Endothelial cell of umbilical vein (primary cell): ENCODE results near the gene CERS6. TPM values are rescaled to one million over a fixed set of nuclear protein-coding genes. Genes with fewer than 3 reads are reported as not detected.

ENCODE experiments used
- BruUV-seq: library from RNA; stranded (reverse); fragments of 400-500 nt; replicated peaks from 2 replicates; lab custom pipeline; 2021; lab: Mats Ljungman, UMichigan
- CTCF ChIA-PET: fragments of 300-600, 350-600 bp; sonication (Branson Sonifier 250); formaldehyde crosslinking; loops from one replicate; lab custom pipeline; 2021; ENCODE audit warnings: antibody characterized with exemption, inconsistent platforms; lab: Charles Lee
- POLR2A ChIA-PET: fragments of 300-600, 350-600 bp; sonication (Branson Sonifier 250); formaldehyde crosslinking; loops from one replicate; lab custom pipeline; 2021; ENCODE audit warnings: antibody characterized with exemption, inconsistent platforms; lab: Charles Lee
- DNase-seq: peaks from one replicate; pipeline ENCODE4 v3.0.0-alpha.2; 2011; ENCODE audit warnings: low read depth, low spot score
- FAIRE-seq: peaks from 2 replicates; lab custom pipeline; 2011; peaks lifted over from hg19 to GRCh38; lab: Jason Lieb, UNC
- H2AFZ ChIP-seq: 2 replicates; pipeline ENCODE4 v1.6.0; 2012; ENCODE audit warnings: low read depth, low read length, control low read depth, inconsistent platforms
- H3K27ac ChIP-seq: 2 replicates; pipeline ENCODE4 v1.5.1; 2011; ENCODE audit warnings: low read depth, mild to moderate bottlenecking, control low read depth, low read length, moderate library complexity; ENCODE audit not compliant: insufficient read depth
- H3K27me3 ChIP-seq, 2 experiments: 2 replicates each; pipeline versions ENCODE4 v1.6.0 to v1.6.1; 2011; ENCODE audit warnings: low read length in 2 of 2, mixed read lengths in 1 of 2; ENCODE audit not compliant: control insufficient read depth in 2 of 2, insufficient read depth in 2 of 2
- H3K36me3 ChIP-seq, 2 experiments: 2 replicates in 1 of 2; 3 replicates in 1 of 2; pipeline ENCODE4 v1.5.1; 2011; ENCODE audit warnings: low read length in 2 of 2, mild to moderate bottlenecking in 1 of 2, moderate library complexity in 1 of 2; ENCODE audit not compliant: control insufficient read depth in 2 of 2, insufficient read depth in 2 of 2; ENCODE audit errors: extremely low read depth in 1 of 2
- H3K4me1 ChIP-seq: 3 replicates; pipeline ENCODE4 v1.5.1; 2011; ENCODE audit warnings: mild to moderate bottlenecking, low read length; ENCODE audit not compliant: control insufficient read depth, insufficient read depth; ENCODE audit errors: extremely low read depth
- H3K4me2 ChIP-seq: 2 replicates; pipeline ENCODE4 v1.6.1; 2011; ENCODE audit warnings: low read length, control low read depth, mixed read lengths; ENCODE audit not compliant: insufficient read depth
- H3K4me3 ChIP-seq, 3 experiments: fragments of 200-600 bp in 1 of 3; sonication (generic), shearing (Covaris generic) in 1 of 3; replicated peaks in 1 of 3; 2 replicates each; pipeline ENCODE4 v1.5.1; 2011 to 2016; ENCODE audit warnings: control low read depth in 3 of 3, low read length in 3 of 3, mild to moderate bottlenecking in 2 of 3, inconsistent platforms in 1 of 3, low read depth in 1 of 3, moderate library complexity in 1 of 3; ENCODE audit not compliant: insufficient read depth in 1 of 3
- H3K79me2 ChIP-seq: 2 replicates; pipeline ENCODE4 v1.6.0; 2012; ENCODE audit warnings: low read length, inconsistent platforms; ENCODE audit not compliant: control insufficient read depth, insufficient read depth
- H3K9ac ChIP-seq: replicated peaks from 2 replicates; pipeline ENCODE3; 2011; ENCODE audit warnings: low read length, control low read depth; ENCODE audit not compliant: insufficient read depth; ENCODE audit errors: extremely low read depth
- H3K9me1 ChIP-seq: replicated peaks from 3 replicates; pipeline ENCODE4 v1.6.0; 2011; ENCODE audit warnings: mild to moderate bottlenecking, low read length; ENCODE audit not compliant: control insufficient read depth, insufficient read depth; ENCODE audit errors: extremely low read depth
- H3K9me3 ChIP-seq: replicated peaks from 2 replicates; pipeline ENCODE4 v1.5.1; 2012; ENCODE audit warnings: low read length, inconsistent platforms; ENCODE audit not compliant: control insufficient read depth, insufficient read depth
- H4K20me1 ChIP-seq: replicated peaks from 2 replicates; pipeline ENCODE3; 2011; ENCODE audit warnings: mild to moderate bottlenecking, low read length; ENCODE audit not compliant: control insufficient read depth, insufficient read depth; ENCODE audit errors: extremely low read depth
- CTCF ChIP-seq, 2 donors: IDR thresholded peaks; 1 replicate in 1 of 2; 2 replicates in 1 of 2; pipeline ENCODE4 v1.5.1; 2011; ENCODE audit warnings: low read length in 2 of 2, mild to moderate bottlenecking in 2 of 2, moderate library complexity in 2 of 2, control low read depth in 1 of 2, inconsistent platforms in 1 of 2, low read depth in 1 of 2; ENCODE audit not compliant: insufficient read depth in 1 of 2; ENCODE audit errors: extremely low read depth in 1 of 2
- EZH2 ChIP-seq: IDR thresholded peaks from 2 replicates; pipeline ENCODE4 v1.6.1; 2012; ENCODE audit warnings: borderline replicate concordance, low read depth, mild to moderate bottlenecking, moderate library complexity, low read length, inconsistent platforms; ENCODE audit not compliant: severe bottlenecking
- FOS ChIP-seq: IDR thresholded peaks from 2 replicates; pipeline ENCODE4 v1.6.1; 2011; ENCODE audit warnings: mild to moderate bottlenecking, low read length, moderate library complexity, borderline replicate concordance; ENCODE audit not compliant: insufficient read depth
- GATA2 ChIP-seq: IDR thresholded peaks from 2 replicates; pipeline ENCODE4 v1.7.0; 2011; ENCODE audit warnings: low read depth, mild to moderate bottlenecking, moderate library complexity, mixed read lengths, low read length; ENCODE audit not compliant: insufficient read length, insufficient read depth
- JUN ChIP-seq: IDR thresholded peaks from 2 replicates; pipeline ENCODE4 v1.6.1; 2011; ENCODE audit warnings: borderline replicate concordance, low read depth; ENCODE audit not compliant: insufficient read length, insufficient read depth
- MAX ChIP-seq: IDR thresholded peaks from 2 replicates; pipeline ENCODE4 v1.6.1; 2011; ENCODE audit not compliant: insufficient read depth, insufficient read length
- MYC ChIP-seq: IDR thresholded peaks from one replicate; pipeline ENCODE4 v1.6.1; 2011; ENCODE audit warnings: mild to moderate bottlenecking, low read depth, low read length
- POLR2A ChIP-seq: IDR thresholded peaks from 2 replicates; pipeline ENCODE4 v1.6.1; 2012; ENCODE audit warnings: low read depth, mild to moderate bottlenecking, control low read depth, low read length
- POLR2AphosphoS5 ChIP-seq: IDR thresholded peaks from 2 replicates; pipeline ENCODE4 v1.6.1; 2012; ENCODE audit warnings: low read depth, mild to moderate bottlenecking, control low read depth, low read length, moderate library complexity; ENCODE audit not compliant: insufficient read depth
- dilution Hi-C: fragments of 300-500 bp; cut with MboI; formaldehyde crosslinking; loops from one replicate; pipeline ENCODE4 v1.15.0; 2019; ENCODE audit warnings: low sequenced_read_pairs; ENCODE audit not compliant: extremely low pct_ligation_motif_present
- intact Hi-C: fragments of 100-400 bp; cut with micrococcal nuclease; formaldehyde crosslinking; loops from one replicate; pipeline ENCODE4 v1.10.0; 2022
- polyA plus RNA-seq, 4 experiments: library from polyadenylated mRNA; depleted of rRNA in 3 of 4; stranded (reverse) in 3 of 4; unstranded in 1 of 4; fragments of >200 nt; gene quantifications; 2 replicates each; pipeline versions ENCODE4 v1.2.1 to v1.2.3, GENCODE V29; 2011 to 2012; ENCODE audit warnings: missing spikeins in 1 of 4
- total RNA-seq: library from RNA; stranded (reverse); gene quantifications from 2 replicates; pipeline ENCODE4 v1.2.3, GENCODE V29; 2021

The CERS6 gene
- total and polyA plus RNA-seq, 2 donors (not counting 3 experiments of a cell fraction or from before 2014, with no cell fraction given), result 2.7 to 11.7 TPM

GRCh38 chr2:168427451-168427850, 28.6 kb upstream of the CERS6 start:
- dilution Hi-C loops, result no loop called here
- DNase-seq (no peak), FAIRE-seq (no peak)
- H3K4me3 ChIP-seq, result no peak overlapping the region
- intact Hi-C loops, result no loop called here
- H3K4me1 ChIP-seq, result no peaks in the 10 kb centered on the region
- H2AFZ ChIP-seq, result no peak overlapping the region
- peaks cover 2% of the 10 kb centered on the region for H3K9me1 ChIP-seq
- H3K27ac ChIP-seq, result no peak overlapping the region
- no peak overlapping the region for H3K4me2 ChIP-seq
- H3K79me2 ChIP-seq, result no peaks in the 10 kb centered on the region
- POLR2A ChIA-PET, result no interaction called here
- H3K9me3 ChIP-seq, result no peaks in the 10 kb centered on the region
- CTCF ChIA-PET, result no interaction called here
- TF ChIP-seq POLR2A (no peak), MAX (no peak)
- no peaks in the 10 kb centered on the region for H4K20me1 ChIP-seq
- H3K36me3 ChIP-seq, result no peaks in the 10 kb centered on the region
- H3K27me3 ChIP-seq, result peaks cover 1 to 2% of the 10 kb centered on the region in 2 experiments
- no peak overlapping the region for H3K9ac ChIP-seq
- BruUV-seq, result no TSS peak

- TF ChIP-seq POLR2AphosphoS5, result no peak
- no peak for TF ChIP-seq GATA2
- no peak for TF ChIP-seq POLR2A
- no peak for TF ChIP-seq FOS
- no peak for TF ChIP-seq MYC
- TF ChIP-seq CTCF (IDR thresholded peaks at IDR 0.05; ENCODE audit: extremely low read depth in 1 of 2, insufficient read depth in 1 of 2, low read depth in 1 of 2, low read length in 2 of 2), result no peak
- TF ChIP-seq MAX, result no peak
- no peak for TF ChIP-seq JUN
- TF ChIP-seq EZH2, result no peak
- Histone ChIP-seq H3K27ac (no peak overlapping the region), H3K4me1 (no peaks in the 10 kb centered on the region), H3K9me1 (no peaks in the 10 kb centered on the region), H3K36me3 (no peaks in the 10 kb centered on the region), H4K20me1 (no peaks in the 10 kb centered on the region), H3K4me3 (no peak overlapping the region), H3K9me3 (no peaks in the 10 kb centered on the region), H3K27me3 (peaks cover 2 to 3% of the 10 kb centered on the region in 2 experiments), H3K9ac (no peak overlapping the region), H3K4me2 (no peak overlapping the region), H2AFZ (no peak overlapping the region), H3K79me2 (no peaks in the 10 kb centered on the region)
- DNase-seq (no peak), FAIRE-seq (no peak)
- ChIA-PET POLR2A (no interaction called here), CTCF (no interaction called here)
- BruUV-seq, result no TSS peak
- dilution Hi-C loops, result no loop called here
- intact Hi-C loops, result no loop called here
These were observed 27.6 kb upstream of the CERS6 start for GRCh38 chr2:168428431-168428830.
